HG03521 (cell line): ENCODE data around the gene GMNN.
"Not testable (repeated sequence)": the region's sequence is repeated elsewhere in the genome, so short reads cannot be mapped to it uniquely, and the experiment has no call there.

Experiments used
- ATAC-seq: cut with Tn5 transposase; IDR thresholded peaks from one replicate; pipeline ENCODE4 v1.9.1; 2021; ENCODE audit warnings: mild to moderate bottlenecking, moderate library complexity; ENCODE audit not compliant: unreplicated experiment

The GMNN gene

GRCh38 chr6:24774696-24775519, at the start of gene GMNN:
Gene GMNN (plus strand): TSS chr6:24774937. CDS start chr6:24777247, 2,310 bp downstream.
- ATAC-seq, result peak; percentile 88

GRCh38 chr6:24730653-24731052, 44.1 kb upstream of the GMNN start:
- not testable (repeated sequence) for ATAC-seq

- ATAC-seq, result not testable (repeated sequence)
Measured at GRCh38 chr6:24731456-24732134, 43.1 kb upstream of the GMNN start.

- no peak for ATAC-seq
Measured at GRCh38 chr6:24734166-24734565, 40.6 kb upstream of the GMNN start.

- not testable (repeated sequence) for ATAC-seq
Measured at GRCh38 chr6:24734710-24735109, 40.0 kb upstream of the GMNN start.

GRCh38 chr6:24738741-24739140, 36.0 kb upstream of the GMNN start:
- ATAC-seq, result no peak

- no peak for ATAC-seq
Measured at GRCh38 chr6:24740861-24741260, 33.9 kb upstream of the GMNN start.

- no peak for ATAC-seq
Measured at GRCh38 chr6:24742216-24742738, 32.5 kb upstream of the GMNN start.

GRCh38 chr6:24743265-24743943, 31.3 kb upstream of the GMNN start:
- ATAC-seq, result peak; percentile 63

GRCh38 chr6:24743944-24744335, 30.8 kb upstream of the GMNN start:
- ATAC-seq, result peak; percentile 53

GRCh38 chr6:24744911-24745310, 29.8 kb upstream of the GMNN start:
- no peak for ATAC-seq

- ATAC-seq, result no peak
Measured at GRCh38 chr6:24749297-24749696, 25.4 kb upstream of the GMNN start.

- ATAC-seq, result not testable (repeated sequence)
Measured at GRCh38 chr6:24750878-24751277, 23.9 kb upstream of the GMNN start.

GRCh38 chr6:24752503-24752902, 22.2 kb upstream of the GMNN start:
- no peak for ATAC-seq

- no peak for ATAC-seq
Measured at GRCh38 chr6:24752917-24753492, 21.7 kb upstream of the GMNN start.

GRCh38 chr6:24753545-24753944, 21.2 kb upstream of the GMNN start:
- ATAC-seq, result no peak

GRCh38 chr6:24754378-24754777, 20.4 kb upstream of the GMNN start:
- ATAC-seq, result not testable (repeated sequence)

- no peak for ATAC-seq
Measured at GRCh38 chr6:24755279-24755678, 19.5 kb upstream of the GMNN start.

GRCh38 chr6:24757611-24758010, 17.1 kb upstream of the GMNN start:
- ATAC-seq, result no peak

GRCh38 chr6:24759718-24760117, 15.0 kb upstream of the GMNN start:
- no peak for ATAC-seq

GRCh38 chr6:24760210-24760609, 14.5 kb upstream of the GMNN start:
- no peak for ATAC-seq
